Panc1 (cell line): ENCODE results near the gene ITGB1.

Source experiments
- CTCF ChIP-seq: fragments of 450-650 bp; IDR thresholded peaks from 2 replicates; pipeline ENCODE4 v1.5.1; 2017; ENCODE audit warnings: mild to moderate bottlenecking
- POLR2AphosphoS5 ChIP-seq: IDR thresholded peaks from 2 replicates; pipeline ENCODE4 v1.6.1; 2012; ENCODE audit warnings: mild to moderate bottlenecking, low read depth, low read length, moderate library complexity
- SIN3A ChIP-seq: IDR thresholded peaks from 2 replicates; pipeline ENCODE4 v1.6.1; 2012; ENCODE audit warnings: low read depth, mild to moderate bottlenecking, low read length, moderate library complexity, borderline replicate concordance; ENCODE audit not compliant: insufficient read depth
- TCF7L2 ChIP-seq: IDR thresholded peaks from 2 replicates; pipeline ENCODE4 v1.6.1; 2011; ENCODE audit warnings: mild to moderate bottlenecking, low read depth, low read length, inconsistent platforms

DNA sequence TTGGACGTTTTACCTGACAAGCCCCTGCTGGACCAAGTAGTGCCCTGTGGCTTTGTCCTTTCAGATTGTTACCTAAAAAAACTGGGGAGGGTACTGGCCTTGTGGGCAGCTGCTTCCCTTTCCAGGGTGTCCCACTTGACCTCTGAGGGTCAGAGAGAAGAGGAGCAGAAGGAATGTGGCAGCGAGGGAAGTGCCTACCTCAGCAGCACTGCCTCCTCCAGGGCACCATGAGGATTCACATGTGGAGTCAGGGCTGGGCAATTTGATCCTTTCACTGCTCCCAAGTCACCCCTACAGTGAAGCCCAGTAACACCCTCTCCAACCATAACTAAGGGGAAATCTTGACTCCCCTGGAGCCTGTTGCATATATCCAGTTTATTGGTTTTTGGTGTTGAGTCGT lies 64.6 kb downstream of the ITGB1 start:
- TF ChIP-seq POLR2AphosphoS5: 0 out of 2 replicates have a peak, but pooled peaks have one; percentile 5
- no peak for TF ChIP-seq SIN3A
- peak; percentile 34 for TF ChIP-seq CTCF
- TF ChIP-seq TCF7L2: no peak
